Astrocyte (in vitro differentiated cells and primary cell): ENCODE measurements around the gene KIF7. TPM values are rescaled to one million over a fixed set of nuclear protein-coding genes. Genes with fewer than 3 reads are reported as not detected.

Experiments
- DNase-seq: peaks from one replicate; pipeline ENCODE4 v3.0.0-alpha.2; 2010; ENCODE audit warnings: low read depth
- FAIRE-seq: peaks from 2 replicates; lab custom pipeline; 2011; peaks lifted over from hg19 to GRCh38; lab: Jason Lieb, UNC
- H2AFZ ChIP-seq: 2 replicates; pipeline ENCODE4 v1.6.0; 2012; ENCODE audit warnings: low read depth, low read length, inconsistent platforms
- H3K27ac ChIP-seq: 2 replicates; pipeline ENCODE4 v1.5.1; 2011; ENCODE audit warnings: low read depth, low read length, inconsistent platforms
- H3K27me3 ChIP-seq: 2 replicates; pipeline ENCODE4 v1.6.0; 2011; ENCODE audit warnings: low read length, inconsistent platforms; ENCODE audit not compliant: insufficient read depth
- H3K36me3 ChIP-seq: 2 replicates; pipeline ENCODE4 v1.5.1; 2011; ENCODE audit warnings: low read length, inconsistent platforms; ENCODE audit not compliant: insufficient read depth
- H3K4me1 ChIP-seq: 2 replicates; pipeline ENCODE4 v1.5.1; 2011; ENCODE audit warnings: low read length, inconsistent platforms; ENCODE audit not compliant: insufficient read depth
- H3K4me2 ChIP-seq: 2 replicates; pipeline ENCODE4 v1.6.0; 2012; ENCODE audit warnings: low read length, inconsistent platforms
- H3K4me3 ChIP-seq: 2 replicates; pipeline ENCODE4 v1.5.1; 2011; ENCODE audit warnings: low read depth, mild to moderate bottlenecking, low read length, inconsistent platforms; ENCODE audit not compliant: insufficient read depth
- H3K79me2 ChIP-seq: 2 replicates; pipeline ENCODE4 v1.6.0; 2012; ENCODE audit warnings: mild to moderate bottlenecking, low read length, inconsistent platforms; ENCODE audit not compliant: insufficient read depth
- H3K9ac ChIP-seq: 2 replicates; pipeline ENCODE4 v1.6.0; 2012; ENCODE audit warnings: mild to moderate bottlenecking, low read length, inconsistent platforms
- H3K9me3 ChIP-seq: 2 replicates; pipeline ENCODE4 v1.5.1; 2012; ENCODE audit warnings: low read depth, mild to moderate bottlenecking, low read length, inconsistent platforms; ENCODE audit not compliant: insufficient read depth
- H4K20me1 ChIP-seq: 2 replicates; pipeline ENCODE4 v1.6.0; 2012; ENCODE audit warnings: low read length, inconsistent platforms; ENCODE audit not compliant: insufficient read depth
- H3K27ac Mint-ChIP-seq: one replicate; pipeline ENCODE4 v1.8.0; 2021; ENCODE audit warnings: mild to moderate bottlenecking, mixed read lengths; ENCODE audit not compliant: unreplicated experiment
- H3K27me3 Mint-ChIP-seq: one replicate; pipeline ENCODE4 v1.8.0; 2021; ENCODE audit warnings: low read depth, mixed read lengths; ENCODE audit not compliant: unreplicated experiment
- H3K36me3 Mint-ChIP-seq: one replicate; pipeline ENCODE4 v1.8.0; 2021; ENCODE audit warnings: low read depth, mixed read lengths; ENCODE audit not compliant: unreplicated experiment
- H3K4me1 Mint-ChIP-seq: one replicate; pipeline ENCODE4 v1.8.0; 2021; ENCODE audit warnings: low read depth, mixed read lengths; ENCODE audit not compliant: unreplicated experiment
- H3K4me3 Mint-ChIP-seq: one replicate; pipeline ENCODE4 v1.8.0; 2021; ENCODE audit warnings: mild to moderate bottlenecking, moderate library complexity, mixed read lengths; ENCODE audit not compliant: unreplicated experiment
- H3K9me3 Mint-ChIP-seq: one replicate; pipeline ENCODE4 v1.8.0; 2021; ENCODE audit warnings: mild to moderate bottlenecking, mixed read lengths; ENCODE audit not compliant: unreplicated experiment
- EZH2 ChIP-seq: IDR thresholded peaks from 2 replicates; pipeline ENCODE4 v1.6.1; 2012; ENCODE audit warnings: mild to moderate bottlenecking, low read length, inconsistent platforms; ENCODE audit not compliant: insufficient read depth
- total RNA-seq: library from RNA; stranded (reverse); gene quantifications from 2 replicates; pipeline ENCODE4 v1.2.1, GENCODE V29; 2021
- TF ChIP-seq, protein P1 (sequence below): IDR thresholded peaks from 2 replicates; pipeline ENCODE4 v1.5.1; 2011; ENCODE audit warnings: low read depth, mild to moderate bottlenecking, inconsistent platforms, low read length, moderate library complexity; ENCODE audit not compliant: insufficient read depth

KIF7 gene
- total RNA-seq, 1 donor from 2014 or later: 5.1 TPM

- no peak overlapping the region for H3K9ac ChIP-seq
- peaks cover under 1% of the 10 kb centered on the region for H3K27me3 ChIP-seq
- H3K27ac Mint-ChIP-seq: no peak overlapping the region
- no peaks in the 10 kb centered on the region for H3K36me3 ChIP-seq
- no peak overlapping the region for H2AFZ ChIP-seq
- H3K36me3 Mint-ChIP-seq: peaks cover 1% of the 10 kb centered on the region
- H3K4me3 Mint-ChIP-seq: no peak overlapping the region
- no peak overlapping the region for H3K4me2 ChIP-seq
- DNase-seq (peak; percentile 25), FAIRE-seq (no peak)
- H3K27me3 Mint-ChIP-seq: peaks cover 35% of the 10 kb centered on the region
- no peaks in the 10 kb centered on the region for H3K4me1 ChIP-seq
- peaks cover 7% of the 10 kb centered on the region for H3K9me3 Mint-ChIP-seq
- H3K4me3 ChIP-seq: no peak overlapping the region
- no peak overlapping the region for H3K27ac ChIP-seq
- no peak for TF ChIP-seq EZH2
- TF ChIP-seq, protein P1, sequence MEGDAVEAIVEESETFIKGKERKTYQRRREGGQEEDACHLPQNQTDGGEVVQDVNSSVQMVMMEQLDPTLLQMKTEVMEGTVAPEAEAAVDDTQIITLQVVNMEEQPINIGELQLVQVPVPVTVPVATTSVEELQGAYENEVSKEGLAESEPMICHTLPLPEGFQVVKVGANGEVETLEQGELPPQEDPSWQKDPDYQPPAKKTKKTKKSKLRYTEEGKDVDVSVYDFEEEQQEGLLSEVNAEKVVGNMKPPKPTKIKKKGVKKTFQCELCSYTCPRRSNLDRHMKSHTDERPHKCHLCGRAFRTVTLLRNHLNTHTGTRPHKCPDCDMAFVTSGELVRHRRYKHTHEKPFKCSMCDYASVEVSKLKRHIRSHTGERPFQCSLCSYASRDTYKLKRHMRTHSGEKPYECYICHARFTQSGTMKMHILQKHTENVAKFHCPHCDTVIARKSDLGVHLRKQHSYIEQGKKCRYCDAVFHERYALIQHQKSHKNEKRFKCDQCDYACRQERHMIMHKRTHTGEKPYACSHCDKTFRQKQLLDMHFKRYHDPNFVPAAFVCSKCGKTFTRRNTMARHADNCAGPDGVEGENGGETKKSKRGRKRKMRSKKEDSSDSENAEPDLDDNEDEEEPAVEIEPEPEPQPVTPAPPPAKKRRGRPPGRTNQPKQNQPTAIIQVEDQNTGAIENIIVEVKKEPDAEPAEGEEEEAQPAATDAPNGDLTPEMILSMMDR: no peak
- H3K9me3 ChIP-seq: no peaks in the 10 kb centered on the region
- H4K20me1 ChIP-seq: no peaks in the 10 kb centered on the region
- peaks cover 7% of the 10 kb centered on the region for H3K4me1 Mint-ChIP-seq
- no peaks in the 10 kb centered on the region for H3K79me2 ChIP-seq
Measured at GRCh38 chr15:89672221-89673164, 17.2 kb upstream of the KIF7 start.

GRCh38 chr15:89671687-89672086 lies 16.4 kb upstream of the KIF7 start:
- Mint-ChIP-seq H3K4me3 (no peak overlapping the region), H3K36me3 (peaks cover 1% of the 10 kb centered on the region), H3K27ac (no peak overlapping the region), H3K27me3 (peaks cover 31% of the 10 kb centered on the region), H3K4me1 (peaks cover 7% of the 10 kb centered on the region), H3K9me3 (peaks cover 7% of the 10 kb centered on the region)
- Histone ChIP-seq H2AFZ (no peak overlapping the region), H3K4me1 (no peaks in the 10 kb centered on the region), H3K36me3 (no peaks in the 10 kb centered on the region), H4K20me1 (no peaks in the 10 kb centered on the region), H3K9me3 (no peaks in the 10 kb centered on the region), H3K27me3 (peaks cover 3% of the 10 kb centered on the region), H3K9ac (no peak overlapping the region), H3K4me3 (no peak overlapping the region), H3K79me2 (no peaks in the 10 kb centered on the region), H3K4me2 (no peak overlapping the region), H3K27ac (no peak overlapping the region)
- FAIRE-seq: no peak
- no peak for TF ChIP-seq EZH2
- TF ChIP-seq, protein P1: no peak
- no peak for DNase-seq
